Stimulated activated CD4-positive, alpha-beta T cell treated with anti-CD3 and anti-CD28 coated beads, Interleukin-12 subunit alpha, Interleukin-12 subunit beta, amount 100 ng/mL, for 4 hours (primary cell): Measurements from ENCODE around the gene UNC13D.

ENCODE experiments used
- DNase-seq: peaks from one replicate; pipeline ENCODE4 v3.0.0-alpha.2; 2020

The UNC13D gene

GRCh38 chr17:75849724-75850123, 5.5 kb upstream of the UNC13D start:
- DNase-seq, result no peak

GRCh38 chr17:75849279-75849646, 5.1 kb upstream of the UNC13D start:
- no peak for DNase-seq

DNA sequence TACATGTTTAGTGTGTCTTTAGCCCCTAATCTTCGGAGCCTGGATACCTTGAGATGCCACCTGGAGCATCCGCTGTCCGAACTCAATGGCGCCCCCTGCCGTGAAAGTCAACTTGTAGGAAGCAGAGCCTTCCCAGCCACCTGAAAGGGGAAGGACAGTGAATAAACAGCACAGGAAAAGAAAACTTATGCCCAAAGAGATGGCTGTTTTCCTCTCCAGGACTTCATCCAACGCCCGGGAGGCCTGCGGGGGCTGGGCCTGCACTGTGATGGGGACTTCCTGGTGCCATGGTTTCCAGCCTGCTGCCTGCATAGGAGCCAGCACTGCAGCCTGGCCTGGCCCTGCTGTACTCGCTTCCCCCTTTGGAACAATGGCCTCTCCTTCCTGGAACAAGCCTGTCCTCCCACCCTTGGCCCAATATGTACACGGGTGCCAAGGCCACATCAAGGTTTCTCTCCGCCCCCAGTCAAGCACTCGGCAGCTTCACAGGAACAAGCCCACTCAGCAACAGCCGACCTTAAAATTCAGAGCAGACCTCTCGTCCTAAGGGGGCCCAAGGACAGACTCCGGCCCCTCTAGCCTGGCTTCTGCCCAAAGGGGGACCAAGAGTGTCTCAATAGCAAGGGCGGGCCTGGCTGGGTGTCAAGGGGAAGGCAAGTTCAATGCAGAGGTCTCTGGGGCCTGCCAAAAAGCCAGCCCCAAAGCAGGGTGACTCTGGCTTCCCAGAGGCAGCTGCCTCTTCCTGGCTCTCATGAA, 4.5 kb upstream of the UNC13D start:
- peak; percentile 87 for DNase-seq

DNA sequence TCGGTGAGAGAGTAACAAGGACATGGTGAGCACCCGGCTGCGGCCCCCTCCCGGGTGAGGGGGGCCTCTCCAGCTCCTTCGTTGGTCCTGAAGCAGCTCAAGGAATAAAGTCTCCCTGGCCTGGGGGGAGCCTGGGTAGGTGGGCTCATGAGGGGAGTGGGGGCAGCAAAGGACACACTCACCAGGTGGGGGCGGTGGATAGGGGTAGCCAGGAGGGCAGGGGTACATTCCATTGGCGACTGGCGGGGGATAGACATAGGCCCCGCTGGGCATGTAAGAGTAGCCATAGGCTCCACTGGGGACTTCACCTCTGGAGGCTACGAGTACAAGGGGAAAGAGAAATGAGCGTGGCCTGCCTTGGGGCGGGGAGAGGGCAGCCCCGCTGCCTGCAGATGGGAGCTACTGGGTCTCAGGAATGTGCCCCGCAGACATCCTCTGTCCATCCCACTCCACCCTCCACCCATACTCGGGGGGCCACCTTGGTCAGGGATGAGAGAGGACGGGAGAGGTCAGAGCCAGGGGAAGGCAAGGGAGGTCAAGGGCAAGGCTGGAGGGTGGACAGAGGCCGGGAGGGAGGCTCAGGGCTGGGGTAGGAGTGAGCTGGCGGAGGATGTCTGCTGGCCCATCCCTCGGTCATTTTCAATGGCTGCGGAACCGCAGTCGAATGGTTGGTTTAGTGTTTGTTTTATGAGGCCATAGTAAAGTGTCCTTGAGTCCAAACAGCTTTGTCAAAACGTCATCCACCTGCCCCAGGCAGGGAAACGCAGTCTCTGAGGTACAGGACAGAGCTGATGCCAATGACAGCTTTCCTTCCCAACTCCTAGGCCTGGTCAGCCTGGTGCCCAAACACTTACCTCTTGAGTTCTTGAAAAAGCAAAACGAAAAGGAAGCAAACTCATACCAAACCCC, 3.7 kb upstream of the UNC13D start:
- no peak for DNase-seq

DNA sequence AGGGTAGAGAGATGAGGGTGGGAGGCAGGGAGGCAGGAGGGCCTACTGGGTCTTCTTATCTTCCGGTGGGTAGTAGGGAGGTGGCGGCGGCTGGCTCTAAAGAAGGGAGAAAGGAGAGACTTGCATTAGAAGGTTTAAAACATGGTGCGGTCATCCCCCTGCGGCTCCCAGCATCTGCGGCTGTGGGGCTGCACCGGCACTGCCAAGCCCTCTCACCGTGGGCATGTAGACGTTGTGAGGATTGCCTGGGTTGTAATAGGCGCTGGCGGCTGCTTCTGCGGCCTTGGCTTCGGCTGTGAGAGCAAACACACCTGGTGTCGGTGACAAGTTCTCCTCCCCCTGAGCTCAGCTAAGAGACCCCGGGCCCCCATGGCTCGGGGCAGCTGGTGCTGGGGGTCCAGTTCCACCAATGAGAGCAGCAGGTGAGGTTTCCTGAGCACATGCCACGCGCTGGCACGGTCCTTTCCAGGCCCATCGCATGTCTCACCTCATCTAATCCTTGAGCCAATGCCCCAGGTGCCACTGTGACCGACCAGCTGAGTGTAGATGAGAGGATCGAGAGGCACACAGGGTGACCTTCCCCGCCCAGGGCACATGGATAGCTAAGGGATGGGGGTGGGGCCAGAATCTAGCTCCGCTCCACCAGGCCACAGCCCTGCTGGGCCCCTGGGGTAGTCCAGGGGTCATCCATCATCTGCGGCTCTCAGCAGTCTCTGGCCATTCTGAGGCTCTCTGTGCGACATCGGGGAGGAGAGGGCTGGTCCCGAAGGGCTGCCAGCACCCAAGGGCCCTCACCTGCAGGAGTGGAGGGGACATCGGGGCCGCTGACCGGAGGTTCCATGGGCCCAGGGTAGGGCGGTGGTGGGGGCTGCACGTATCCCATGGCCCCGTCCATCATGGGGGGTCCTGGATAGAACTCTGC, 2.7 kb upstream of the UNC13D start:
- DNase-seq, result no peak

- DNase-seq, result no peak
Observed at GRCh38 chr17:75845933-75846691, 1.9 kb upstream of the UNC13D start.

DNA sequence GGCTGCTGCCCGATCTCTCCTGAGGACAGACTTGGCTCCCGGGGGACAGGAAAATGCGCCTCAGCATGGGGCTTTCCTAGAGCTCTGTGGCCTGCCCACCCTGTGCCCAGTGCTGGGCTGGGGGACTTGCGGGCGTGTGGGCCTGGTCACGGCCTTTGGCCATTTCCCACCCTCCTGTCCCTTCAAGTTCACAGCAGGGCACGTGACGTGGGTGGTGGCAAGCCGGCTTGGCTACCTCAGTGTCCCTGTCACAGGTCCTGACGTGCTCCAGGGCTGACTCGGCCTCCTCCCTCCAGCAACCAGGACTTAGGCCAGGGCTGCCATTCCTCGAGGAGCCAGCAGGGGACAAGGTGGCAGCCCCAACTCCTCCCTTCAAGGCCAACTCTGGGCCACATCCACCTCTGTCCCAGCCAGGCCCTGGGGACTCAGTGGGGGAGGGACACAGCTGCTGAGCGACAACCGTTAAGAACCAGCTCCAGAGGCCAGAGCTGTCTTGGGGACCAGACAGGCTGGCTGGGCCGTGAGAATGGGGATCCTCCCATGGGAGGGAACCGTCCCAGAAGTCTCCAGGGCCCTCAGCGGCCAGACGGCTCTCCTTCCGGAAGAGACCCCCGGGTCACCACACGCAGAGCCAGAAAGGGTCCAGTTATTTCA, 981 bp upstream of the UNC13D start:
- DNase-seq, result peak; percentile 62

DNA sequence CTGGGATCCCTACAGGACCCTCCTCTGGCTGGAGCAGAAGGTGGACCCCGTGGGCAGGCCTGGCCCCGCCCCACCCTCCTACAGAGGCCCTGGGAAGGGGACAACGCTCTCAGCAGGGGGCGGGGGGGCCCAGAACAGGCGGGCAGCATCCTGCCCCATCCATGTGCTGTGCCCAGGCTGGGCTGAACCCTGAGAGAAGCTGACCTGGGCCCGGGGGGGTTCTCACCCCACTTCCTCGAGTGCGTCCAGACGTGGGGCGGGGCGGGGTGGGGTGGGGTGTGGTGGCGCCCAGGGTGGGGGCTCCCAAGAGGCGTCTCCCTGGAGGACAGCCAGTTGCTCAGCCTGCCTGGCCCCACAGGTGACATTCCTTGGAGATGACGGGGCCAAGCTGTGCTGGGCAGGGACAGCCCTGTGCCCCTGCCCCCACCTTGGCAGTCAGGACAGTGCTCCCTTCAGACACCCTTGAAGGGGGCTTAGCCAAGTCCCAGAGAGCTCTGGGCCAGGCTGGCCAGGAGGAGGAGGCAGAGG, 390 bp upstream of the UNC13D start:
- DNase-seq, result peak; percentile 32

- no peak for DNase-seq
Observed at GRCh38 chr17:75842963-75843576, 1.1 kb downstream of the UNC13D start.

DNA sequence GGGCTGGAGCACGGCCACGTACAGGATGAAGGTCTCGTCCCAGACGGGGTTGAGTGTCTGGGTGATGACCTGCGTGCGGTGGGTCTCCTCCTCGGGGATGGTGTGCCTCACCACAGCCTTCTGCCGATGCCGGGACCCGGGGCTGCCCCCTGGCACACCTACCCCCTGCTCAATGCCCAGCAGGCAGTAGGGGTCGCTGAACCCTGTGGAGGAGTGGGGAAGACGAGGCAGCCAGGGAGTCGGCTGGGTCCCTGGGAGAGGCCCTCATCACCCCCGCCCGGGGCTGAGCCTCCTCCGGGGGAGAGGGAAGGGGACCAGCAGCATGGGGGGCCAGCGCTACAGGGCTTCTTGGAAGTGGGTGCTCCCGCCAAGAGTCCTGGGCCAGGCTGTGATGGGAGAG, 1.8 kb downstream of the UNC13D start:
- no peak for DNase-seq

GRCh38 chr17:75840799-75841164, 3.4 kb downstream of the UNC13D start:
- no peak for DNase-seq

DNA sequence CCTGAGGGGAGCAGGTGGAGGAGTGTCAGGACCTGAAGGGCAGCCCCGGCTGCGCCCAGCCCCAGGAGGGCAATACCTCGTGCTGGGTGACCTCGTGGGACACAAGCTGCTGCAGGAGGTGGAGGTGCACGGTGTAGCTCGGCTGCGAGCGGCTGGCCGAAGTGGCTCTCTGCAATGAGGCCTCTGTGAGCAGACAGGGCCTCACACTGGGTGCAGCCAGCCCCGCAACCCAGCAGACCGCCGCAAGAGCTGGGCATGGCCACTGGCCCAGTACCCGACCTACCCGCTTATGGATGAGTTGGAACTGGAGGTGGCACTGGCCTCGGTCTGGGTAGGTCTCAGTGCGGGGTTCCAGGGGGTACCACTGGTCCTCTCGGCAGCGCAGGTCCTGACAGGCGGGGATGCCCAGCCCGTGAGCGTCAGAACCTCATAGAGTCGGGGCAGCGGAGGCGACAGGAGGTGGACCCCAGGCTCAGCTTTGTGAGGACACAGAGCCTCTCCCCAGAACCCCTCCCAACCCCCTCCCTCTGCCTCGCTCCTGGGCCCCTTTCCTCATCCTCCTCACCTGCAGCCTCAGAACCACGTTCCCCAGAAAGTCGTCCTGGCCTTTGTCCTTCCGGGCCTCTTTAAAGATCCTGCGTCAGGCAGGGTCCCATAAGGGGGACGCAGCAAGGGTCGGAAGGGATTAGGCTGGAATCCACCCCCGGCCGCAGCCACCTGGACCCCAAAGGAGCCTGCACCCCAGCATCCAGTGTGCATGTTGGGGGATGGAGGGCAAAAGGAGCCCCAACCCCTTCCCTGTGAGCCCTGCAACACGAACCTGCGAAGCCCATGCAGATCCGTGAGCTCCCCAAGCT, 4.0 kb downstream of the UNC13D start:
- DNase-seq, result no peak

DNA sequence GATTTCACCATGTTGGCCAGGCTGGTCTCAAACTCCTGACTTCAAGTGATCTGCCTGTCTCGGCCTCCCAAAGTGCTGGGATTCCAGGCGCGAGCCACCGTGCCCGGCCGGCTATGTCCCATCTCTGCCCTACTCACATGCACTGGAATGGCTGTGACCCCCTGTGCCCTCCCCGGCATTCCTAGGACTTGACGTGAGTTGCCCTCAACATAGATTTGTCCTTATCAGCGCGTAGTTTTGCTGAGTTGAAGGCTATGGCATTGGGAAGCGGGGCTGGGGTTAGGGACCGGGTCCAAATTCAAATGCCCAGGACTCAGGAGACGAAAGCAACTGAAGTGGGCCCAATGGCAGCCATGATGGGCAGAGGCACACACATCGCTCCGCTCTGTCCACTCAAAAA, 5.8 kb downstream of the UNC13D start:
- DNase-seq, result no peak

- no peak for DNase-seq
Observed at GRCh38 chr17:75837899-75838298, 6.3 kb downstream of the UNC13D start.

- no peak for DNase-seq
Observed at GRCh38 chr17:75836605-75837004, 7.6 kb downstream of the UNC13D start.

- no peak for DNase-seq
Observed at GRCh38 chr17:75835654-75835987, 8.6 kb downstream of the UNC13D start.

- DNase-seq, result no peak
Observed at GRCh38 chr17:75834928-75835653, 9.1 kb downstream of the UNC13D start.

DNA sequence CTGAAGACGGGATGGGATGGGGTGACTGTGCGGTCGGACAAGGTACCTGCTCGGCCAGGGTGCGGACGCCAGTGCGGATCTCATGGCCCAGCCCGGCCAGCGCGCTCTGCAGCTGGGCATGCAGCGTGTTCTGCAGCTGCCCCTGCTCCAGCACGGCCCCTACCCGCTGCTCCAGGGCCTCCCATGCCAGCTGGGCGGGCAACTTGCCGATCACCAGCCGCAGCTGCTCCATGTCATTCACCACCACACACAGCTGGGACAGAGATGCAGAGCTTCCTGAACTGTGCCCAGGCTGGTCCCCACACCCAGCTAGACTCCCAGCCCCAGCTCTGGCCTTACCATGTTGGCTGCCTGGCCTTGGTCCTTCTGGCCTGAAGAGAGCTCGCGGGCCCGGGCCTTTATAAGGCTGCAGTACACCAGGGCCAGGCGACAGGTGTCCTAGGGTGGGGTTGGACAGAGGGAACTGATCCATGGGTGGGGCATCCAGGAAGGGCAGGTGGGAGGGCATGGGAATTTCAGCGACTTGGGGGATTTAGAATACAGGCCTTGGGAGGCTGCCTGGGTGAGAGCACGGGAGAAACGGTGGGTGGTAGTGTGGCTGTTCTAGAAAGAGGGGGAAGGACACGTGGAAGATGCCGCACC, 9.8 kb downstream of the UNC13D start:
- DNase-seq, result no peak
